Body of pancreas (tissue), 4 donors: ENCODE measurements around the gene UFSP2. TPM values are rescaled to one million over a fixed set of nuclear protein-coding genes. Genes with fewer than 3 reads are reported as not detected.

Experiments
- ATAC-seq: fragments of 150-250 bp; one replicate; pipeline ENCODE4 v1.9.1; 2016
- DNase-seq, 4 donors: peaks; one replicate each; pipeline ENCODE4 v3.0.0-alpha.2; 2019
- H3K27ac ChIP-seq, 4 donors: fragments of 200-600 bp; sonication (generic); 1 replicate in 3 of 4; 2 replicates in 1 of 4; pipeline versions ENCODE4 v1.5.1 to v1.6.1; 2016 to 2019; ENCODE audit warnings: mild to moderate bottlenecking in 1 of 4, mixed read lengths in 1 of 4, moderate library complexity in 1 of 4
- H3K27me3 ChIP-seq, 2 donors: fragments of 200-600 bp; sonication (generic); one replicate each; pipeline ENCODE4 v1.6.0; 2016; ENCODE audit warnings: mild to moderate bottlenecking in 1 of 2
- H3K36me3 ChIP-seq, 2 donors: fragments of 200-600 bp; sonication (generic); replicated peaks in 1 of 2; 2 replicates each; pipeline ENCODE4 v1.5.1; 2016; ENCODE audit warnings: low read depth in 2 of 2; ENCODE audit not compliant: insufficient read depth in 1 of 2
- H3K4me1 ChIP-seq: fragments of 200-600 bp; sonication (generic); one replicate; pipeline ENCODE4 v1.6.0; 2016
- H3K4me3 ChIP-seq, 2 donors: fragments of 200-600 bp; sonication (generic); 1 replicate in 1 of 2; 2 replicates in 1 of 2; pipeline ENCODE4 v1.5.1; 2016 to 2019
- H3K9me3 ChIP-seq, 3 donors: fragments of 200-600 bp; sonication (generic); 1 replicate in 2 of 3; 2 replicates in 1 of 3; pipeline ENCODE4 v1.5.1; 2016
- POLR2A ChIP-seq, 3 donors: fragments of 450-650 bp; IDR thresholded peaks; one replicate each; pipeline ENCODE4 v1.6.1; 2016; ENCODE audit warnings: antibody characterized with exemption in 3 of 3, mild to moderate bottlenecking in 2 of 3
- WGBS, 2 donors: methylation state at CpG; one replicate each; pipeline ENCODE4 v1.1.5; 2017; 5-methylcytosine and 5-hydroxymethylcytosine counted together
- intact Hi-C: fragments of 100-400 bp; cut with DNase I; formaldehyde crosslinking; loops from one replicate; pipeline ENCODE4 v1.15.1; 2023
- small RNA-seq: library from RNA; depleted of rRNA; stranded (forward); fragments of <200 nt; gene quantifications from one replicate; pipeline ENCODE3, GENCODE V24; 2016
- total RNA-seq, 2 donors: library from RNA; depleted of rRNA; stranded (reverse); fragments of >200 nt; gene quantifications; one replicate each; pipeline ENCODE4 v1.1.0, GENCODE V29; 2016
- TF ChIP-seq, protein P1 (sequence below), 7 experiments: fragments of 450-650 bp in 4 of 7; fragments of 200-600 bp in 3 of 7; sonication (generic) in 3 of 7; IDR thresholded peaks; one replicate each; pipeline ENCODE4 v1.5.1; 2016 to 2019; ENCODE audit warnings: antibody characterized with exemption in 7 of 7

Gene UFSP2
- total RNA-seq, 2 donors from 2014 or later = 14.8 to 18.5 TPM

DNA sequence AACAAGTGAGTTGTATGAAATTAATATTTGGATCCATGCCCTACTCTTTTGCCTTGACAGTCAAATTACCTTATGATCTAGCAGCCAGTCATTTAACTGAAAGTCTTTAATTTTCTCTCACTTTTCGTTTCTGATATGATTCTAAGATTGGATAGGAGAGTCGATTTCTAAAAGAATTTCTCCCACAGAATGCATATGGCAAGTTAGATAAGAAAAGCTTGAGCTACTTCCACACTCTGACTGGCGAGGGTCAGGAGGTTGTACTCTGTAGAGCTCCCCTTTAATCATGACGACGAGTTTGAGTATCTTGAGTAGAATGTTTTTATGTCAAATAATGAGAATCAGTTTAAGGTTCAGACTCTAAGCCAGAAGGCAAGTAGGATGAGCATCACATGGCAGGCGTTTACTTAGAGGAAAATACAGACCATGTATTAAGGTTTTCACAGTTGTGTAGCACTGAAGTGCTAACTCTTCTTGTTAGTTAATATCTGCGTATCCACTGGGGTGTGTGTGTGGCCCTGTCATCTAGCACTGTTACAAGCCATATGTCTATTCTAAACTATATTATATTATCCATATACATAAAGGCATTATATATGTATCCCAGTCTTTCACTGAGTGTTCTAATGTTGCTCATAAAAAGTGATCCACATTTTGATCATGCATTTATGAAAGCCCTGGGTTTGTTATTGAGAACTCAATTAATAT is 67.9 kb downstream of the UFSP2 start:
- Histone ChIP-seq H3K27me3 (no peaks in the 10 kb centered on the region), H3K36me3 (peaks cover 0 to 2% of the 10 kb centered on the region in 2 donors), H3K27ac (no peak overlapping the region), H3K4me3 (no peak overlapping the region), H3K9me3 (no peaks in the 10 kb centered on the region), H3K4me1 (peaks cover 2% of the 10 kb centered on the region)
- ATAC-seq (no peak), DNase-seq (no peak)
- intact Hi-C loops = no loop called here
- no peak for TF ChIP-seq POLR2A (IDR thresholded peaks at IDR 0.05)
- TF ChIP-seq, protein P1, sequence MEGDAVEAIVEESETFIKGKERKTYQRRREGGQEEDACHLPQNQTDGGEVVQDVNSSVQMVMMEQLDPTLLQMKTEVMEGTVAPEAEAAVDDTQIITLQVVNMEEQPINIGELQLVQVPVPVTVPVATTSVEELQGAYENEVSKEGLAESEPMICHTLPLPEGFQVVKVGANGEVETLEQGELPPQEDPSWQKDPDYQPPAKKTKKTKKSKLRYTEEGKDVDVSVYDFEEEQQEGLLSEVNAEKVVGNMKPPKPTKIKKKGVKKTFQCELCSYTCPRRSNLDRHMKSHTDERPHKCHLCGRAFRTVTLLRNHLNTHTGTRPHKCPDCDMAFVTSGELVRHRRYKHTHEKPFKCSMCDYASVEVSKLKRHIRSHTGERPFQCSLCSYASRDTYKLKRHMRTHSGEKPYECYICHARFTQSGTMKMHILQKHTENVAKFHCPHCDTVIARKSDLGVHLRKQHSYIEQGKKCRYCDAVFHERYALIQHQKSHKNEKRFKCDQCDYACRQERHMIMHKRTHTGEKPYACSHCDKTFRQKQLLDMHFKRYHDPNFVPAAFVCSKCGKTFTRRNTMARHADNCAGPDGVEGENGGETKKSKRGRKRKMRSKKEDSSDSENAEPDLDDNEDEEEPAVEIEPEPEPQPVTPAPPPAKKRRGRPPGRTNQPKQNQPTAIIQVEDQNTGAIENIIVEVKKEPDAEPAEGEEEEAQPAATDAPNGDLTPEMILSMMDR (IDR thresholded peaks at IDR 0.05) = no peak
- 78 to 79% methylated on average over 7 of the region's 7 CpGs for WGBS, 2 donors

DNA sequence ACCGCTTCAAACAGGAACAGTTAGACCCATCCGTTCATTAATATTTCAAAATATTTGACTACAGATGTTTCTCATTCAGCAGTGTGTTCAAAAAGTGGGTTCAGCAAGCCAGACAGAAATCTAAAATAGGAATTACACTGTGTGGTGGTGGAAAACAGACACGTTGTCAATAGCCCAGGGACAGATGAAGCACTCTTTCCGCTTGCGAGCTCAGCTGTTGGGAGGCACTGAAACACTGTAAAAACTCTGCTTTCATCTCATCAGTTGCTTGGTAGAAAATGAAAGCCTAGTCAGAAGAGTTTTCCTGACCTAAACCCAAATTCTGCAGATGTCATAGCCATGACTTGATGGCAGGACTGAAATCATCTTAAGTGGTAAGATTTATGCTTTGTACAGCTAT is 68.6 kb downstream of the UFSP2 start:
- whole genome bisulfite sequencing, 2 donors = 92 to 95% methylated on average over 5 of the region's 5 CpGs
- no peaks in the 10 kb centered on the region for H3K9me3 ChIP-seq
- no peak overlapping the region for H3K4me3 ChIP-seq
- DNase-seq = no peak
- TF ChIP-seq POLR2A (IDR thresholded peaks at IDR 0.05) = no peak
- TF ChIP-seq, protein P1 (IDR thresholded peaks at IDR 0.05) = no peak
- H3K4me1 ChIP-seq = no peaks in the 10 kb centered on the region
- no peak for ATAC-seq
- no peaks in the 10 kb centered on the region for H3K36me3 ChIP-seq
- H3K27me3 ChIP-seq = no peaks in the 10 kb centered on the region
- no peak overlapping the region for H3K27ac ChIP-seq
- intact Hi-C loops = no loop called here

DNA sequence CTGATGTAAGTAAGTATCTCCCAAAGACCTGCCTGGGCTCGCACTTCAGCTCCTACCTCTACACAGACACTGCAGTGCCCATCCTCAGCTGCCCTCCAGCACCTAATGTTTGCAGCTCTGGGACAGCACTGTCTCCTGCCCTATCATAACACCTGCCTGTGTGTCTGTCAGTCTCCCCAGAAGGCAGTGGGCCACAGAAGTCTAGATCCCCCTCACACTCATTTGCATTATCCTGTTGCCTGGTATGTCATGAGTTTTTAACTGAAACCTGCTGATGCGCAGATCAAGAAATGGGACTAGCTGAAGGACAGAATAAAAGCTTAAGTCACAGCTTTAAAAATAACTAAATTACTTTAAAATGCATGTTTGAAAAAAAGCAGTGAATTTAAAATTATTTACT is 73.0 kb downstream of the UFSP2 start:
- ATAC-seq (no peak), DNase-seq (no peak)
- WGBS, 2 donors = 90 to 98% methylated on average over 2 of the region's 2 CpGs
- H3K4me3 ChIP-seq = no peak overlapping the region
- no peak overlapping the region for H3K27ac ChIP-seq
- intact Hi-C loops = no loop called here
- H3K4me1 ChIP-seq = no peaks in the 10 kb centered on the region
- no peak for TF ChIP-seq POLR2A (IDR thresholded peaks at IDR 0.05)
- no peaks in the 10 kb centered on the region for H3K9me3 ChIP-seq
- H3K36me3 ChIP-seq = peaks cover 0 to 2% of the 10 kb centered on the region in 2 donors
- H3K27me3 ChIP-seq = no peaks in the 10 kb centered on the region

DNA sequence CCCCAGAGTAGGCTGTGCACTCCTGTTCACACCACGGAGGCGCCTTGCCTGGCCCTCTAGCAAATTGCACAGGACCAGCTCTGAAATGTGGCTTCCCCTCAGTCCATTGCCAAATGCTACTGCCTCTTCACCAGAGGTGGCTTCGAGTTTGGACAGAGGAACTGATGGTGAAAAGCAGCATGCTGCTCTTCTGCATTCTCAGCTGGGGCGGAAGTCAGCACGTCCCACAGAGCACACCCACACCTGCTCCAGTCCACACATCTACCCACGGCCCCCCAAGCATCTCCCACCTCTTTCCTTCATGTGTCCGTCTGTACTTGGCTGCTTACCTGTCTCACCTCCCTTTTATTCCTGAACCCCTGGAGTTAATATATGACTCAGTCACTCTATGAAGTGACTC is 73.6 kb downstream of the UFSP2 start:
- H3K9me3 ChIP-seq = no peaks in the 10 kb centered on the region
- H3K36me3 ChIP-seq = peaks cover 0 to 2% of the 10 kb centered on the region in 2 donors
- no peaks in the 10 kb centered on the region for H3K4me1 ChIP-seq
- no peak for ATAC-seq
- no peak overlapping the region for H3K27ac ChIP-seq
- DNase-seq = no peak
- TF ChIP-seq POLR2A (IDR thresholded peaks at IDR 0.05) = no peak
- TF ChIP-seq, protein P1 (IDR thresholded peaks at IDR 0.05) = no peak
- intact Hi-C loops = no loop called here
- WGBS, 2 donors = 92 to 94% methylated on average over 7 of the region's 7 CpGs
- no peak overlapping the region for H3K4me3 ChIP-seq
- H3K27me3 ChIP-seq = no peaks in the 10 kb centered on the region

DNA sequence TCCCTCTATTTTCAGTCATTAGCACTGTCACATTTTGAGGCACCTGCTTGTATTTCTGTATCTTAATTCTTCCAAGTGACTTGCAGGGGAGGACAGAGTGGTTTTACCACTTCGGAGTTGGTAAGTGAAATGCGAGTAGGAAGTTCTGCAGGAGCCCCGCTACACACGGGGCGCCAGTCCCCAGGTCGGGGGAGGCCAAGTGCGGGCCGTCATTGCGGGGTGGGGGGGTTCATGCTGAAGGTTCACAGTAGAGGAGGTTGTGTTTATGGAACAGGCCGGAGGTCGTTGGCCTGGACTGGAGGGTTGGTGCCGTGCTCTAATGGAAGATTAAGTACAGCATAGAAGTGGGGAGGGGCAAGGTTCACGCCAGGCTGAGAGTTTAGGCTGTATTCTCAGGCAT is 74.1 kb downstream of the UFSP2 start:
- TF ChIP-seq, protein P1 (IDR thresholded peaks at IDR 0.05) = no peak
- TF ChIP-seq POLR2A (IDR thresholded peaks at IDR 0.05) = no peak
- intact Hi-C loops = no loop called here
- ATAC-seq (no peak), DNase-seq (no peak)
- H3K27ac ChIP-seq = no peak overlapping the region
- WGBS, 2 donors = 85 to 87% methylated on average over 13 of the region's 13 CpGs
- H3K9me3 ChIP-seq = no peaks in the 10 kb centered on the region
- peaks cover 0 to 2% of the 10 kb centered on the region in 2 donors for H3K36me3 ChIP-seq
- no peaks in the 10 kb centered on the region for H3K27me3 ChIP-seq
- H3K4me1 ChIP-seq = no peaks in the 10 kb centered on the region
- no peak overlapping the region for H3K4me3 ChIP-seq

Small RNAs within 50 kb of the gene (small RNA-seq; reads per million reads assigned to genes)
- not detected for gene RF00019

Other genes with a start within 250 kb of the UFSP2 start
- gene CFAP97, start 222.0 kb downstream of the UFSP2 start, total RNA-seq = 10 to 100 TPM; 17.1 to 19.5 TPM
- 10 to 100 TPM; 16.6 to 25.7 TPM for gene SNX25, start 216.4 kb downstream of the UFSP2 start, total RNA-seq
- 1 to 10 TPM; 2.0 to 2.1 TPM for gene LRP2BP, start 30.0 kb downstream of the UFSP2 start, total RNA-seq
- gene ANKRD37, start 29.1 kb downstream of the UFSP2 start, total RNA-seq = 10 to 100 TPM; 10.1 to 22.4 TPM
- gene CCDC110, start 45.8 kb upstream of the UFSP2 start, total RNA-seq = 10 to 100 TPM; 15.3 to 20.1 TPM
- 10 to 100 TPM; 22.1 to 40.2 TPM for gene PDLIM3, start 109.5 kb upstream of the UFSP2 start, total RNA-seq